Testis (tissue), 2 donors: ENCODE data around the gene SLC45A1.

Experiments
- CTCF ChIP-seq, 3 experiments: fragments of 450-650 bp in 2 of 3; fragments of 200-600 bp in 1 of 3; sonication (generic) in 1 of 3; IDR thresholded peaks; one replicate each; pipeline ENCODE4 v1.5.1; 2016 to 2019; ENCODE audit warnings: antibody characterized with exemption in 3 of 3, mild to moderate bottlenecking in 2 of 3, moderate library complexity in 1 of 3
- POLR2A ChIP-seq: fragments of 450-650 bp; IDR thresholded peaks from one replicate; pipeline ENCODE4 v1.6.1; 2017; ENCODE audit warnings: antibody characterized with exemption, mild to moderate bottlenecking, moderate library complexity

- TF ChIP-seq CTCF (IDR thresholded peaks at IDR 0.05), result no peak
- no peak for TF ChIP-seq POLR2A
These were observed 17.3 kb downstream of the SLC45A1 start for GRCh38 chr1:8335246-8335645.
